Activated CD4-positive, alpha-beta T cell treated with anti-CD3 and anti-CD28 coated beads for 24 hours (primary cell): ENCODE results near the gene PHOX2A.

Source experiments
- DNase-seq, 2 donors: peaks; one replicate each; pipeline ENCODE4 v3.0.0-alpha.2; 2020; ENCODE audit warnings: low read depth in 2 of 2

The PHOX2A gene

DNA sequence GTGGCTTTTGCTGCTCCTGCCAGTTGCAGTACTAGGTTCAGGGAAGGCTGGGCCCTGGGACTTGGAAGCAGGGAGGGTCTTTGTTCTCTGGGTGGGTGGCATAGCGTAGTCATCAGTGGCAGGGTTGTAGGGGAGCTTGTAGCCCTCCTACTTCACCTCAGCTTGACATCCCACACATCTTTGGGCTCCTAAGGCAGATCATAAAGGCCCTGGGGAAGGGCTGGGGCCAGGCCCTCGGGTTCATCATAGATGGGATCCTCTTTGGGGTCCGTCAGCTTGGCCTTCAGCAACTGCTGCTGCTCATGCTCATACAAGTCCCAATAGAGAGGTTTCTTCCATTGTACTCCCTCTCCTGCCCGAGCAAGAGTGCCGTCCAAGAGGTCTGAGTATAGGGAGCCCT, 6.0 kb upstream of the PHOX2A start:
- no peak for DNase-seq

DNA sequence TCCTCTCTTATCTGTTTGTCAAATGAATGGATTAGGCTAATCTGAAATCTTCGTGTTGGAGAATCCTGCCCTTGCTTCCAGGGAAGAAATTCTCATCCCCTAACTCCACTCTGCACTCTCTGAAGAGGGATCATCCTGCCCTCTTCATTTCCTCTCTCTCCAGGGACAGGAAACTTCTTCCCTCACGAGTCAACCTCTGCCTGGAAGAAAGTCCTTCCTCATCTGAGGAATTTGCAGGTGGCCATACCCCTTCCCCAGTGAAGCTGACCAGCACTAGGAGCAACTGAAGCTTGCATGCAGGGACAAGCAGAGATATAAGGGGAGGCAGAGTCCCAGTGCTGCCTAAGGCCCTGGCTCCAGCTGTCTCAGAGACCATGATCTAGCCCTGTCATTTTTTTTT, 3.6 kb upstream of the PHOX2A start:
- DNase-seq, result no peak

DNA sequence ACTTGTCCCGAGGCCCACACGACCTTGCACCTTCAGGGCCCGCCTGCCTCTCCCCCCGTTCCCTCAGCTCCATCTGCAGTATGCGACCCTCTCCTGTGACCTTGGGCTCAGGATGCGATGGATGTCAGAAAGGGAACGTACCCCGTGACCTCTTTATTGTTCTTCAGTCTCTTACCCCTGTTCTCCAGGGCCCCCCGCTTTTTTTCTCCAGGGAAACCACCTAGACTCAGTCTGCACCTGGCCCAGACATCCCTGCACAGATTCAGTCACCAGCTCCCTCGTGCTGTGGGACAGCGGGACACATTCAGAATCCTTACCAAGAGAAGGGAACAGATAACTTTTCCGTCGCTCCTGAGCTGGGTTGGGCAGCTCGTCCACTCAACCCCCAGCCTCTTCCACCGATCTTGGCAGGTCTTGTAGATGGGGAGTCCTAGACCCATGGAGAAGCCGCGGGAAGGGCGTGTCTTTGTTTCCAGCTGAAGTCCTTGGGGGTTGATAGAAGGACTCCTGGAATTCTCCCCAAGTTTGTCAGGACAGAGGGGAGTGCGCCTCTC, 1.4 kb upstream of the PHOX2A start:
- no peak for DNase-seq

DNA sequence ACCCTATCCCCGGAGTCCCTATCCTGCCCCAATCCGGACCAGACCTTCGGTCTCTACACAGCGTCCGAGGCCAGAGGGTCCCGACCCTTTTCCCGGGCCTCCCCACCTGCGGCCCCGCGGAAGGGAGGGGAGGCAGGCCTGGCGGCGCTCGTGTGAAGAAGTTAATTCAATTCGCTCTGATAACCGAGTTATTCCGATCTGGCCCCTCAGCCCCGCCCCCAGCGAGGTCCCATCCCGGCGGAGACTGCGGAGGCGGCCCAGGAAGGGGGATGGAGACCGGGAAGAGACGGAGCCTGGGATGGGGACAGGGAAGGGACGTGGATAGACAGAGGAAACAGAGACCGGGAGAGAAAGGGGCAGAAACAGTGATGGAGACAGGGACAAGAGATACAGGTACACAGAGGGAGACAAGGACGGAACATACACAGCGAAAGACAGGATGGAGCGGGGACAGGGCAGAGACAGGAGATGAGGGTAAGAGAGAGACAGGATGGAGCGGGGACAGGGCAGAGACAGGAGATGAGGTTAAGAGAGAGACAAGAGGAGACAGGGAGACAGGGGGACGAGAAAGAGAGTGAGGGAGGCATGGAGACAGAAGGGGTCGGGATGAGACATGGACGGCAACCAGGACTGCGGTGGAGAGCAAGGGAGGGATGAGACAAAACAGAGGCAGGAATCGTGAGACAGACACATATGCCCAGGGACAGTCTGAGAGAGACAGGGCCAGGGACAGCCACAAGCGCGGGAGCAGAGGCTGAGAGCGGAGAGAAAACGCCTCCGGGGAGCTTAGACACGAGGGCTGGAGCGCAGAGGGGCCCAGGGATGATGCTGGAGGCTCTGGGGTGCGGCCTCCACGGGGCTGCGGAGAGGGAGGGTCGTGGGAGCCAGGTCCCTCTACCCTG, 636 bp upstream of the PHOX2A start:
- DNase-seq, result no peak

DNA sequence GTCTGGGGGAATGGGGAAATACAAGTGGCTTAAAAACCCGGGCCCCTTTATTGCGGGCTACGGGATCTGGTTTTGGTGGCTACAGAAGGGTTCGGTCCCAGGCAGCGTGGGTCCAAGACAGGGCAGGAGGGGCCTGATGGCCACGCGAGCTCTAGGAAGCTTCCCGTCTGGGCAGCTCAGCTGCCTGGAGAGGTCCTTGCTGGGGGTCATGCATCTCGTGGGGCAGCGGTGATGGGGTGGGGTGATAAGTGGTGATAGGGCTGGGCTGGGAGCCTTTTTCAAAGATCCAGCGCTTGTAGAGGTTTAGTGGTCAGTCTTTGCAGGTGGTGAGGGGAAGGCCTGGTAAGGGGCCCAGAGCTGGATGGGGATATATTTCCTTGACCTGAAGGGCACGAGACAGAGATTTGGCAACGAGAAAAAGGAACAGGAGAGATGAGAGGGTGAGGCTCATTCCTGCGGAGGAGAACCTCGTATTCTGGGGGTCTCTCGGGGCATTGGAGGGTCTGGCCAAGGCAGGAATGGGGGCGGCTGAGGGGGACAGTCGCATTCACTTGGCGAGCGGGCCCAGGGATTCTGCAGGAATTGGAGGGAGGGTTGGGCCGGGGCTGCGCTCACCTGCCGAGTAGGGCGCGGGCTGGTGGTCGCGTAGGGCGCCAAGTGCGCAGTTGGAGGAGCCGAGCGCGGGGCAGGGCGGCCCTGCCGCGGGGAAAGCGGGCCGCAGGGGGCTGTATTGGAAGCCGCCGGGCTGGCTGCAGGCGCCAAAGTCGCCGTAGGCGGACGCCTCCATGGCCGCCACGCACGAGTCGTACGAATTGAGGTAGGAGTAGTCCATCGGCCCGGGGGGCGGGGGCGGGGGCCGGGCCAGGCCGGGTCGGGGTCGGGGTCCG, 560 bp downstream of the PHOX2A start:
- no peak for DNase-seq

GRCh38 chr11:72242141-72242540, 1.8 kb downstream of the PHOX2A start:
- no peak for DNase-seq

DNA sequence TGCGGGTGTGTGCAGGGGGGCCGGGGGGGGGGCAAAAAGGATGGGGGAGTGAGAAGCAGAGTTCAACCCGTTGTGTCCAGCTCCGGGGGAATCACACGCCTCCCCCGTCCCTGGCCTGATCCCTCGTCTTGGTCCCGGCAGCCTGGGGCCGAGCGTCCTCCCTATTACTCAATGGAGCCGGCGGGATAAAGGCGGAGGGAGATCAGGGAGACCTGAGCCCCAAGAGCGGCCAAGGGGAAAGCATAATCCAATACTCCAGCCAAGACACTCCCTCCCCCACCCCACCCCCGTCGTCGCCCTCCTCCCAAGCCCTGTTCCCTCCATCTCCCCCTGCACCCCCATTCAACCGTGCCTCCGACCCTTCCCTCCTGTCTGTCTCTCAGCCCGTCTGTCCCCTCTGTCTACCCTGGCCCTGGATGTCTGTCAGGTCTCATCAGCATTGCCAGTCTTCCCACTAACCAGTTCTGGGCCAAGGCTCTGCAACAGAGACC, 2.6 kb downstream of the PHOX2A start:
- no peak for DNase-seq

DNA sequence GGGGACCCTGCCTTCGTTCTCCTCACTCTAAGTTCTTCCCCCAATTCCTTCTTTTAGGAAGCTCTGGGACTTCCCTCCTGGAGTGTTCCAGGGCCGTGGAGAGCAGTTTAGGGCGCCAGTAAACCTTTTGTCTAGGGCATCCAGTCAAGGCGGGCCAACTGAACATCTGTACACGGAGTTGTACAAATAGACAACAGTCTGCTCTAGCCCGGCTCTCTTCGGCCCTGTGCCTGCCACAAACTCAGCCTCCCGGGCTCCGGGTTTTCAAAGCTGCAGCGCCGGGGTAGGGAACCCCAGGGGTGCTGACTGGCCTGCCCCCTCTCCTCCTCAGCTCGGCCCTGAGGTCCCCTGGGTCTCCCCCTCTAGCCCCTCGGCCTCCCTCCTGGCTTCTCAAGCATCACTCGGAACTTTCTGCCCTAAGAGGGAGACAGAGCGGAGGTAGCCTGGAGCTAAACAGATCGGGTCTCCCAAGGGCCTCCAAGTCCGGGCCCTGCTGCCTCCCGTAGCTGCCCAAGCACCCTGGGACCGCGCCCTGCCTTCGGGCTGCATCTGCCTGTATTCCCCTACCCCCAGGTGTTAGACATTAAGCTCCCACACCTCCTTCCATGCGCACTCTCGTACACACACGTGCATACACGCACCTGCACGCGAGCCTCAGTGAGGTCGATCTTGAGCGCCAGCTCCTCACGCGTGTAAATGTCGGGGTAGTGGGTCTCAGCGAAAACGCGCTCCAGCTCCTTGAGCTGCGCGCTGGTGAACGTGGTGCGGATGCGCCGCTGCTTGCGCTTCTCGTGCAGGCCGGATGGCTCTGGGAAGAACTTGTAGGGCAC, 3.3 kb downstream of the PHOX2A start:
- no peak for DNase-seq

DNA sequence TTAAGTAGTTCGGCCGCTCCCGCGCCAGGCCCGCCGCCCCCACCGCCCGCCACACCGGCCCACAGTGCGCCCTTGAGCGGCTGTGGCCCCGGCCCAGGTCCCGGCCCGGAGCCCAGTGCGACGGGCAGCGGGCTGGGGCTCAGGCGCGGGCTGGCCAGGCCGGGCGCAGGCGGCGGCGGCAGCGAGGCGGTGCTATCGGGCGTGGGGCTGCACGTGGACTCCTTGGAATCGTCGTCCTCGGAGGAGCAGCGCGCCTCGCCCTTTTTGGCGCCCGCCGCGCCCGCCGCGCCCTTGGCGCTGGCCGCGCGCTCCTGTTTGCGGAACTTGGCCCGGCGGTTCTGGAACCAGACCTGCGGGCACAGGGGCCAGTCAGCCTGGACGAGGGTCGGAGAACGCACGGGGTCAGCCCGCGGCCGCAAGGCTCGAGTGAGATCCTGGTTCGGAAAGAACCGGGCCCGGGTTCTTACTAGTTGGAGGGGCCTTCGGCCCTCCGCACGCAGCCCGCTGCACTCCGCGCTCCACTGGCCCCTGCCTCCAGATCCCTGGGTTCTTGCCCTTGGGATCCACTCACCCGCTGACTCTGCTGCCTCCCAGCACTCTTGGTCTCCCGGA, 4.0 kb downstream of the PHOX2A start:
- no peak for DNase-seq

GRCh38 chr11:72239313-72239848, 4.6 kb downstream of the PHOX2A start:
- no peak for DNase-seq

DNA sequence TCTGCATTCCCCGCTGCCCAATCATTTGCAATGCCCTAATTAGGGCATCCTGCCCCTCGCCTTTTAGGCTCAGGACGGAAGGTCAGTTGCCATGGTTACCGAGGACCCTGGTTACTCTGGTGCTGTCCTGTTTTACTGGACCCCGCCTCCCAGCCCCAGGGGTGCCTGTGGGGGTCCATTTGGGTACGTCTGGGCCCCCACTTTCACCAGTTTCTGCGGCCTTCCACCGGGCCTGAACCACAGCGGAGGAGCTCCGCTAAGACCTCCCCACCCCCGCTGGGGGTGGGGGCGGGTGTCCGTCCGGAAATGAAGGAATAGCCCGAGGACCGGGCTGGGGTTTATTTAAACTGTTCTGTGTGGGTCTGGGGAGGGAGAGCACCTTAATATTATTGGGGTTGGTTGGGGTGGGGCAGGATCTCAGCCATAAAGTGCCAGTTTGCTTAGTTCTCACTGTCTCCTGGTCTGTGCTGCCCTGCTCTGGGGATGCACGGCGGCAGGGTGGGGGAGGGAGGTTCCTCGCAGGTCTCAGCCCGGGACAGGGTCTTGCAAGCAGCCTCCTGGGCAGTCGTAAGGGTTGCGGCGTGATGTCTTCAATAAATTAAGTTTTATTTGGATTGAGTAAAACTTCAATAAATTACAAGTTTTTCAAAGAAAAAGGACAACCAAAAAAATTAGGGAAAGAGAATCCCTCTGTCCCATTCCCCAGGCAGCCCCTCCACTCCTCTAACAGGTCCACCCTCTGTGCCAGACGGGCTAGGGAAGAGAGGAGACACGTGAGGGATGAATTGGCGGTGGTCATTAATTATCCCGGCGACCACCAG, 5.3 kb downstream of the PHOX2A start:
- DNase-seq, result no peak

DNA sequence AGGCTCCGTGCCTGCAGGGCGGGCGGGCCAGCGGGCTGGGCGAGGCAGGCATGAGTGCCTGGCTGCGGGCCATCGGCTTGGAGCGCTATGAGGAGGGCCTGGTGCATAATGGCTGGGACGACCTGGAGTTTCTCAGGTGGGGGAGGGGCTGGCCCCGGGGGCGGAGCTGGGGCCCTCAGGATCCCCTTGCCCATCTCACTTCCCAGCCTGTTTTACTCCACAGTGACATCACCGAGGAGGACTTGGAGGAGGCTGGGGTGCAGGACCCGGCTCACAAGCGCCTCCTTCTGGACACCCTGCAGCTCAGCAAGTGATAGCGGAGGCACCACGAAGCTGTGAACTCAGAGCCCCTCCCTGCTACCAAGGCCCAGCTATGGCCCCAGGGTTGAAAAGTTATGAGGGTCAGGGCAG, 5.9 kb downstream of the PHOX2A start:
- DNase-seq, result no peak

DNA sequence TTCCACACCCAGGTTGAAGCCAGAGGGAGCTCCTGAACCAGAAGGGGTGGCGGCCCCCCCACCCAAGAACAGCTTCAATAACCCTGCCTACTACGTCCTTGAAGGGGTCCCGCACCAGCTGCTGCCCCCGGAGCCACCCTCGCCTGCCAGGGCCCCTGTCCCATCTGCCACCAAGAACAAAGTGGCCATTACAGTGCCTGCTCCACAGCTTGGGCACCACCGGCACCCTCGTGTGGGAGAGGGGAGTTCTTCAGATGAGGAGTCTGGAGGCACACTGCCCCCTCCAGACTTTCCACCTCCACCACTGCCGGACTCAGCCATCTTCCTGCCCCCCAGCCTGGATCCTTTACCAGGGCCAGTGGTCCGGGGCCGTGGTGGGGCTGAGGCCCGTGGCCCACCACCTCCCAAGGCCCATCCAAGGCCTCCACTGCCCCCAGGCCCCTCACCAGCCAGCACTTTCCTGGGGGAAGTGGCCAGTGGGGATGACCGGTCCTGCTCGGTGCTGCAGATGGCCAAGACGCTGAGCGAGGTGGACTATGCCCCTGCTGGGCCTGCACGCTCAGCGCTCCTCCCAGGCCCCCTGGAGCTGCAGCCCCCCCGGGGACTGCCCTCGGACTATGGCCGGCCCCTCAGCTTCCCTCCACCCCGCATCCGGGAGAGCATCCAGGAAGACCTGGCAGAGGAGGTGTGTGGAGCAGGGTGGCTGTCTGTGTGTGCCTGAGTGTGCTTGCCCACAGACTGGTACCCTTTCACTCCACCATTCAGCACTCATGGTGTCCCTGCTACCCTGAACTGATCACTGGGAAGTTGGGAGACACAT, 6.7 kb downstream of the PHOX2A start:
- no peak for DNase-seq

DNA sequence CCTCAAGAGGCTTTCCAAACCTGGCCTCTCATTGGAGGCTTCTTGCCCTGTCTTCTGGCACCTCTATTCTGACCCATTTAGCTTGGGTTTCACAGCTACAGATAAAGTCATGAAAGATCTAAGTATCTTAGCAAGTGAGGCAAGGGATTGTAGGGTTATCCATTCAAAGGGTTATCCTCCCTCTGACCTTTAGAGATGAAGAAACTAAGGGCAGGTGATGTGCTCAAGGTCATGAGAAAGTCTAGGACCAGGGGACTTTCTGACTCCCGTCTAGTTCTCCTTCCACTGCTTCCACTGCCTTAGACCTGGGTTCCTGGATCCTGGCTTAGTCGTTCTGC, 7.2 kb downstream of the PHOX2A start:
- no peak for DNase-seq

GRCh38 chr11:72236083-72236697, 7.8 kb downstream of the PHOX2A start:
- no peak for DNase-seq

- DNase-seq, result no peak
Measured at GRCh38 chr11:72235351-72236057, 8.5 kb downstream of the PHOX2A start.

DNA sequence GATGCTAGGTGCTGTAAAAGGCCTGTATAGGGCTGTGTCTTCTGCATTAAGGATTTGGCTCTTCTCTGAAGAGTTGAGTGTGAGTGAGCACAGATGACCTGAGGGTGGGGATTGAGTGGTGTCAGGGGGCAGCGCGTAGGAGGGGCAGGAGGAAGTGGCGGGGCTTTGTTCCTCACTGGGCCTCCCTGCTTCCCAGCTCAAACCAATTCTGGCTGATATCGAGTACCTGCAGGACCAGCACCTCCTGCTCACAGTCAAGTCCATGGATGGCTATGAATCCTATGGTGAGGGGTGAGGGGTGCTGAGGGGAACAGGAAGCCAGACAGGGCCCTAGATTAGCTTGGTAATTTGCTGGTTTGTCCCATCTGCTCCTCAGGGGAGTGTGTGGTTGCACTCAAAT, 9.1 kb downstream of the PHOX2A start:
- no peak for DNase-seq

DNA sequence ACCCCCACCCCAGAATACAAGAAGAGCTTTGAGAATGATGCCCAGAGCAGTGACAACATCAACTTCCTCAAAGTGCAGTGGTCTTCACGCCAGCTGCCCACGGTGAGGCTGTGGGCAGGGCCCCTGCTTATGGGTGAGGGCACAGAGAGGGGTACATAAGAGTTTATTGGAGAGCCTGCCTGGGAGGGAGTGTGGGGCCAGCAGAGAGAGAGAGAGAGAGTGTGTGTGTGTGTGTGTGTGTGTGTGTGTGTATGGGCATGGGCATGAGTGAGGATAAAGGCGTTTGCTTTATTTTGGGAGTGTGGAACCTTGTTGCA, 9.5 kb downstream of the PHOX2A start:
- DNase-seq, result no peak
